NCI-H2107 treated with DMSO at 0.1 percent for 48 hours (cell line): ENCODE results near the gene CYB5B.
A peak's percentile ranks its signal among the peaks of the same experiment; 100 is the strongest.

Experiments used
- DNase-seq: peaks from one replicate; lab custom pipeline; 2025; ENCODE audit not compliant: unreplicated experiment; lab: John Stamatoyannopoulos, UW

The CYB5B gene

GRCh38 chr16:69443927-69444631 is 19.7 kb downstream of the CYB5B start:
- no peak for DNase-seq

GRCh38 chr16:69444873-69445517 is 20.6 kb downstream of the CYB5B start:
- DNase-seq = no peak

- peak; percentile 55 for DNase-seq
Observed at GRCh38 chr16:69448470-69449193, 24.2 kb downstream of the CYB5B start.

- no peak for DNase-seq
Observed at GRCh38 chr16:69451166-69451565, 26.7 kb downstream of the CYB5B start.

GRCh38 chr16:69453936-69454335 is 29.5 kb downstream of the CYB5B start:
- DNase-seq = no peak

- no peak for DNase-seq
Observed at GRCh38 chr16:69463876-69464275, 39.5 kb downstream of the CYB5B start.

GRCh38 chr16:69465083-69465721 is 40.8 kb downstream of the CYB5B start:
- DNase-seq = no peak

- no peak for DNase-seq
Observed at GRCh38 chr16:69465881-69466280, 41.5 kb downstream of the CYB5B start.

- DNase-seq = no peak
Observed at GRCh38 chr16:69466547-69466946, 42.1 kb downstream of the CYB5B start.

- DNase-seq = no peak
Observed at GRCh38 chr16:69467080-69467479, 42.7 kb downstream of the CYB5B start.

GRCh38 chr16:69467531-69468204 is 43.2 kb downstream of the CYB5B start:
- DNase-seq = no peak

GRCh38 chr16:69469807-69470561 is 45.6 kb downstream of the CYB5B start:
- no peak for DNase-seq

- DNase-seq = no peak
Observed at GRCh38 chr16:69471121-69471520, 46.7 kb downstream of the CYB5B start.

- DNase-seq = no peak
Observed at GRCh38 chr16:69474408-69474807, 50.0 kb downstream of the CYB5B start.

- DNase-seq = no peak
Observed at GRCh38 chr16:69476920-69477443, 52.6 kb downstream of the CYB5B start.

- DNase-seq = no peak
Observed at GRCh38 chr16:69477546-69477945, 53.1 kb downstream of the CYB5B start.

GRCh38 chr16:69478685-69479084 is 54.3 kb downstream of the CYB5B start:
- DNase-seq = no peak

GRCh38 chr16:69479775-69480174 is 55.4 kb downstream of the CYB5B start:
- no peak for DNase-seq

GRCh38 chr16:69481901-69482341 is 57.5 kb downstream of the CYB5B start:
- peak; percentile 27 for DNase-seq

GRCh38 chr16:69482410-69482991 is 58.1 kb downstream of the CYB5B start:
- DNase-seq = peak; percentile 88
